OCI-LY1 (cell line): ENCODE data around the gene PSORS1C1.
"Not testable (repeated sequence)": the region's sequence is repeated elsewhere in the genome, so short reads cannot be mapped to it uniquely, and the experiment has no call there.

Source experiments
- EZH2 ChIP-seq: fragments of 200-600 bp; sonication (generic), shearing (Covaris generic); IDR thresholded peaks from 2 replicates; pipeline ENCODE4 v1.8.0; 2017; ENCODE audit warnings: borderline replicate concordance, mixed run types, mild to moderate bottlenecking, antibody characterized with exemption, low read length, moderate library complexity, mixed read lengths
- TF ChIP-seq, protein P1 (sequence below): fragments of 200-600 bp; sonication (generic), shearing (Covaris generic); IDR thresholded peaks from 2 replicates; pipeline ENCODE4 v1.5.1; 2017; ENCODE audit warnings: mild to moderate bottlenecking, antibody characterized with exemption, low read length, moderate library complexity, mixed read lengths

DNA sequence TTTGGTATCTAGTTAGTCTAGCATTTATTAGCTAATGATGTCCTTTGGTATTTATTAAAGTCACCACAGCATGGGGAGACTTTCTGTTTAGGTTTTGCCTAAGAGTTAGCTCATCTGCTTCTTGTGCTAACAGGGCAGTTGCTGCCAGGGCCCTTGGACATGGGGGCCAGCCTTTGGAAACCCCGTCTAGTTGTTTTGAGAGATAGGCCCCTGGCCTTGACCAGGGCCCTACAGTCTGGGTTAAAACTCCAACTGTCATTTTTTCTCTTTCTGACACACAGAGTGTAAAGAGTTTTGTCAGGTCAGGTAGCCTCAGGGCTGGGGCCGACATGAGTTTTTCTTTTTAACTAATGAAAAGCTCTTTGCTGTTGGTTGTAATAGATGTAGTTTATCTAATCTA lies 68.7 kb downstream of the PSORS1C1 start:
- not testable (repeated sequence) for TF ChIP-seq EZH2
- TF ChIP-seq, protein P1, sequence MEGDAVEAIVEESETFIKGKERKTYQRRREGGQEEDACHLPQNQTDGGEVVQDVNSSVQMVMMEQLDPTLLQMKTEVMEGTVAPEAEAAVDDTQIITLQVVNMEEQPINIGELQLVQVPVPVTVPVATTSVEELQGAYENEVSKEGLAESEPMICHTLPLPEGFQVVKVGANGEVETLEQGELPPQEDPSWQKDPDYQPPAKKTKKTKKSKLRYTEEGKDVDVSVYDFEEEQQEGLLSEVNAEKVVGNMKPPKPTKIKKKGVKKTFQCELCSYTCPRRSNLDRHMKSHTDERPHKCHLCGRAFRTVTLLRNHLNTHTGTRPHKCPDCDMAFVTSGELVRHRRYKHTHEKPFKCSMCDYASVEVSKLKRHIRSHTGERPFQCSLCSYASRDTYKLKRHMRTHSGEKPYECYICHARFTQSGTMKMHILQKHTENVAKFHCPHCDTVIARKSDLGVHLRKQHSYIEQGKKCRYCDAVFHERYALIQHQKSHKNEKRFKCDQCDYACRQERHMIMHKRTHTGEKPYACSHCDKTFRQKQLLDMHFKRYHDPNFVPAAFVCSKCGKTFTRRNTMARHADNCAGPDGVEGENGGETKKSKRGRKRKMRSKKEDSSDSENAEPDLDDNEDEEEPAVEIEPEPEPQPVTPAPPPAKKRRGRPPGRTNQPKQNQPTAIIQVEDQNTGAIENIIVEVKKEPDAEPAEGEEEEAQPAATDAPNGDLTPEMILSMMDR: not testable (repeated sequence)
